Breast epithelium (tissue), 4 donors: Measurements from ENCODE around the gene SLC25A21. TPM values are rescaled to one million over a fixed set of nuclear protein-coding genes. Genes with fewer than 3 reads are reported as not detected.

Source experiments
- DNase-seq, 2 donors: peaks; one replicate each; pipeline ENCODE4 v3.0.0-alpha.2; 2019; ENCODE audit warnings: low spot score in 2 of 2
- H3K27ac ChIP-seq, 2 donors: fragments of 200-600 bp; sonication (generic) in 1 of 2; one replicate each; pipeline ENCODE4 v1.5.1; 2016 to 2019; ENCODE audit warnings: mild to moderate bottlenecking in 1 of 2
- H3K27me3 ChIP-seq, 2 donors: fragments of 200-600 bp; sonication (generic) in 1 of 2; one replicate each; pipeline versions ENCODE4 v1.5.1 to v1.6.0; 2017 to 2019; ENCODE audit warnings: control low read depth in 1 of 2, mild to moderate bottlenecking in 1 of 2
- H3K36me3 ChIP-seq: fragments of 200-600 bp; one replicate; pipeline ENCODE4 v1.5.1; 2019
- H3K4me1 ChIP-seq, 2 donors: fragments of 200-600 bp; sonication (generic); one replicate each; pipeline ENCODE4 v1.5.1; 2016 to 2019; ENCODE audit warnings: control low read depth in 1 of 2
- H3K4me3 ChIP-seq, 3 donors: fragments of 200-600 bp; sonication (generic); 1 replicate in 2 of 3; 2 replicates in 1 of 3; pipeline ENCODE4 v1.5.1; 2016 to 2019; ENCODE audit warnings: mild to moderate bottlenecking in 3 of 3, moderate library complexity in 2 of 3
- H3K9me3 ChIP-seq, 2 donors: fragments of 200-600 bp; sonication (generic) in 1 of 2; one replicate each; pipeline ENCODE4 v1.5.1; 2016 to 2019; ENCODE audit warnings: control low read depth in 1 of 2
- CTCF ChIP-seq, 3 donors: fragments of 450-650 bp; IDR thresholded peaks; one replicate each; pipeline ENCODE4 v1.5.1; 2016 to 2017; ENCODE audit warnings: antibody characterized with exemption in 3 of 3, mild to moderate bottlenecking in 3 of 3, moderate library complexity in 3 of 3
- POLR2A ChIP-seq: fragments of 450-650 bp; IDR thresholded peaks from one replicate; pipeline ENCODE4 v1.6.1; 2016; ENCODE audit warnings: antibody characterized with exemption, mild to moderate bottlenecking, moderate library complexity
- POLR2AphosphoS5 ChIP-seq, 3 donors: sonication (generic); formaldehyde crosslinking; IDR thresholded peaks; one replicate each; pipeline ENCODE4 v1.6.1; 2017; ENCODE audit warnings: antibody characterized with exemption in 3 of 3
- intact Hi-C: fragments of 100-400 bp; cut with DNase I; formaldehyde crosslinking; loops from one replicate; pipeline ENCODE4 v1.15.1; 2023; ENCODE audit warnings: low total_unique reads
- total RNA-seq, 3 donors: library from RNA; depleted of rRNA; stranded (reverse); fragments of >200 nt; gene quantifications; one replicate each; pipeline ENCODE4 v1.1.0, GENCODE V29; 2016

Gene SLC25A21
- total RNA-seq, 3 donors from 2014 or later = 0.66 to 2.3 (median 1.6) TPM

- no peaks in the 10 kb centered on the region for H3K9me3 ChIP-seq
- H3K27ac ChIP-seq = no peak overlapping the region
- no peak for DNase-seq
- H3K36me3 ChIP-seq = no peaks in the 10 kb centered on the region
- no peaks in the 10 kb centered on the region for H3K27me3 ChIP-seq
- TF ChIP-seq POLR2A (no peak), POLR2AphosphoS5 (IDR thresholded peaks at IDR 0.05) (no peak), CTCF (IDR thresholded peaks at IDR 0.05) (no peak)
- no peaks in the 10 kb centered on the region for H3K4me1 ChIP-seq
- H3K4me3 ChIP-seq = no peak overlapping the region
- intact Hi-C loops = no loop called here
These were observed 434.1 kb downstream of the SLC25A21 start for GRCh38 chr14:36738269-36738668.

GRCh38 chr14:36726128-36726527 lies 446.3 kb downstream of the SLC25A21 start:
- no peaks in the 10 kb centered on the region for H3K9me3 ChIP-seq
- no peak overlapping the region for H3K4me3 ChIP-seq
- no peak for TF ChIP-seq CTCF (IDR thresholded peaks at IDR 0.05)
- TF ChIP-seq POLR2AphosphoS5 (IDR thresholded peaks at IDR 0.05) = no peak
- intact Hi-C loops = no loop called here
- H3K36me3 ChIP-seq = no peaks in the 10 kb centered on the region
- no peak for DNase-seq
- H3K4me1 ChIP-seq = no peaks in the 10 kb centered on the region
- no peak overlapping the region for H3K27ac ChIP-seq
- no peaks in the 10 kb centered on the region for H3K27me3 ChIP-seq

- TF ChIP-seq CTCF (IDR thresholded peaks at IDR 0.05) = no peak
- TF ChIP-seq POLR2A = no peak
- no peak for TF ChIP-seq POLR2AphosphoS5 (IDR thresholded peaks at IDR 0.05)
- no peak overlapping the region for H3K27ac ChIP-seq
- intact Hi-C loops = no loop called here
These were observed 448.2 kb downstream of the SLC25A21 start for GRCh38 chr14:36724162-36724561.

GRCh38 chr14:36723530-36723929 lies 448.9 kb downstream of the SLC25A21 start:
- intact Hi-C loops = no loop called here
- no peaks in the 10 kb centered on the region for H3K36me3 ChIP-seq
- DNase-seq = no peak
- no peaks in the 10 kb centered on the region for H3K9me3 ChIP-seq
- H3K27me3 ChIP-seq = no peaks in the 10 kb centered on the region
- H3K27ac ChIP-seq = no peak overlapping the region
- no peaks in the 10 kb centered on the region for H3K4me1 ChIP-seq
- H3K4me3 ChIP-seq = no peak overlapping the region
- TF ChIP-seq POLR2A (no peak), CTCF (IDR thresholded peaks at IDR 0.05) (no peak), POLR2AphosphoS5 (IDR thresholded peaks at IDR 0.05) (no peak)

More at GRCh38 chr14:36724162-36724561, 448.2 kb downstream of the SLC25A21 start:
- H3K4me1 ChIP-seq = no peaks in the 10 kb centered on the region
- no peak for DNase-seq
- H3K36me3 ChIP-seq = no peaks in the 10 kb centered on the region
- no peaks in the 10 kb centered on the region for H3K9me3 ChIP-seq
- no peak overlapping the region for H3K4me3 ChIP-seq
- no peaks in the 10 kb centered on the region for H3K27me3 ChIP-seq

- intact Hi-C loops = no loop called here
- no peaks in the 10 kb centered on the region for H3K27me3 ChIP-seq
- H3K4me3 ChIP-seq = no peak overlapping the region
- TF ChIP-seq POLR2A = no peak
- TF ChIP-seq POLR2AphosphoS5 (IDR thresholded peaks at IDR 0.05) = no peak
- no peak for TF ChIP-seq CTCF (IDR thresholded peaks at IDR 0.05)
- H3K4me1 ChIP-seq = no peaks in the 10 kb centered on the region
- H3K27ac ChIP-seq = no peak overlapping the region
- no peaks in the 10 kb centered on the region for H3K9me3 ChIP-seq
- no peak for DNase-seq
- H3K36me3 ChIP-seq = no peaks in the 10 kb centered on the region
These were observed 450.5 kb downstream of the SLC25A21 start for GRCh38 chr14:36721877-36722276.
